Stimulated activated memory B cell treated with anti-CD40 and anti-IgM and Interleukin-4, amounts not matched to agents 10 μg/mL and 1 μg/mL and 100 μg/mL, for 72 hours (primary cell): ENCODE data around the gene SUN5.

Source experiments
- ATAC-seq: fragments of 150-1000 bp; cut with Tn5 transposase; 2 replicates; pipeline ENCODE4 v1.10.0; 2021
- H3K27ac Mint-ChIP-seq: one replicate; pipeline ENCODE4 v1.8.0; 2022; ENCODE audit warnings: mild to moderate bottlenecking, mixed read lengths
- H3K27me3 Mint-ChIP-seq: one replicate; pipeline ENCODE4 v1.8.0; 2022; ENCODE audit warnings: mixed read lengths
- H3K36me3 Mint-ChIP-seq: one replicate; pipeline ENCODE4 v1.8.0; 2022; ENCODE audit warnings: mixed read lengths
- H3K4me1 Mint-ChIP-seq: one replicate; pipeline ENCODE4 v1.8.0; 2022; ENCODE audit warnings: mixed read lengths
- H3K4me3 Mint-ChIP-seq: one replicate; pipeline ENCODE4 v1.8.0; 2022; ENCODE audit warnings: mild to moderate bottlenecking, moderate library complexity, mixed read lengths
- H3K9me3 Mint-ChIP-seq: one replicate; pipeline ENCODE4 v1.8.0; 2022; ENCODE audit warnings: mixed read lengths

Gene SUN5

GRCh38 chr20:33031531-33031930, 27.3 kb upstream of the SUN5 start, which contains the start of gene BPIFB6:
Gene BPIFB6 (plus strand): TSS chr20:33031648. CDS start chr20:33031648, 0 bp downstream.
- no peak within 1 kb of the TSS for H3K4me3 Mint-ChIP-seq
- no peaks in the 10 kb centered on the region for H3K4me1 Mint-ChIP-seq
- peaks cover 8% of the 10 kb centered on the region for H3K9me3 Mint-ChIP-seq
- no peak for ATAC-seq
- no peaks in the 10 kb centered on the region for H3K36me3 Mint-ChIP-seq
- no peak within 1 kb of the TSS for H3K27ac Mint-ChIP-seq
- peaks cover 10% of the 10 kb centered on the region for H3K27me3 Mint-ChIP-seq

- ATAC-seq: no peak
- H3K9me3 Mint-ChIP-seq: peaks cover 8% of the 10 kb centered on the region
- peaks cover 10% of the 10 kb centered on the region for H3K27me3 Mint-ChIP-seq
- no peak overlapping the region for H3K4me3 Mint-ChIP-seq
- H3K27ac Mint-ChIP-seq: no peak overlapping the region
- no peaks in the 10 kb centered on the region for H3K4me1 Mint-ChIP-seq
- H3K36me3 Mint-ChIP-seq: no peaks in the 10 kb centered on the region
Measured at GRCh38 chr20:33030569-33030968, 26.3 kb upstream of the SUN5 start.

GRCh38 chr20:33030076-33030475, 25.8 kb upstream of the SUN5 start:
- peaks cover 8% of the 10 kb centered on the region for H3K9me3 Mint-ChIP-seq
- no peaks in the 10 kb centered on the region for H3K4me1 Mint-ChIP-seq
- ATAC-seq: no peak
- H3K36me3 Mint-ChIP-seq: no peaks in the 10 kb centered on the region
- peaks cover 10% of the 10 kb centered on the region for H3K27me3 Mint-ChIP-seq
- H3K27ac Mint-ChIP-seq: no peak overlapping the region
- H3K4me3 Mint-ChIP-seq: no peak overlapping the region

GRCh38 chr20:33028875-33029274, 24.6 kb upstream of the SUN5 start:
- H3K4me1 Mint-ChIP-seq: no peaks in the 10 kb centered on the region
- peaks cover 8% of the 10 kb centered on the region for H3K9me3 Mint-ChIP-seq
- no peak overlapping the region for H3K27ac Mint-ChIP-seq
- H3K4me3 Mint-ChIP-seq: no peak overlapping the region
- peaks cover 10% of the 10 kb centered on the region for H3K27me3 Mint-ChIP-seq
- ATAC-seq: no peak
- H3K36me3 Mint-ChIP-seq: no peaks in the 10 kb centered on the region

- Mint-ChIP-seq H3K9me3 (peaks cover 4% of the 10 kb centered on the region), H3K27ac (no peak overlapping the region), H3K27me3 (peaks cover 9% of the 10 kb centered on the region), H3K4me1 (no peaks in the 10 kb centered on the region), H3K4me3 (no peak overlapping the region), H3K36me3 (no peaks in the 10 kb centered on the region)
- no peak for ATAC-seq
Measured at GRCh38 chr20:33027769-33028751, 23.8 kb upstream of the SUN5 start.

- no peak for ATAC-seq
- Mint-ChIP-seq H3K27me3 (no peaks in the 10 kb centered on the region), H3K4me1 (no peaks in the 10 kb centered on the region), H3K9me3 (no peaks in the 10 kb centered on the region), H3K36me3 (no peaks in the 10 kb centered on the region), H3K4me3 (no peak overlapping the region), H3K27ac (no peak overlapping the region)
Measured at GRCh38 chr20:33026779-33027759, 22.8 kb upstream of the SUN5 start.

- no peaks in the 10 kb centered on the region for H3K27me3 Mint-ChIP-seq
- no peak overlapping the region for H3K27ac Mint-ChIP-seq
- ATAC-seq: no peak
- H3K36me3 Mint-ChIP-seq: no peaks in the 10 kb centered on the region
- H3K4me1 Mint-ChIP-seq: peaks cover 5% of the 10 kb centered on the region
- H3K9me3 Mint-ChIP-seq: no peaks in the 10 kb centered on the region
- H3K4me3 Mint-ChIP-seq: no peak overlapping the region
Measured at GRCh38 chr20:33026072-33026778, 22.0 kb upstream of the SUN5 start.

- no peaks in the 10 kb centered on the region for H3K9me3 Mint-ChIP-seq
- H3K27me3 Mint-ChIP-seq: no peaks in the 10 kb centered on the region
- no peak overlapping the region for H3K4me3 Mint-ChIP-seq
- no peak overlapping the region for H3K27ac Mint-ChIP-seq
- ATAC-seq: no peak
- no peaks in the 10 kb centered on the region for H3K36me3 Mint-ChIP-seq
- peaks cover 8% of the 10 kb centered on the region for H3K4me1 Mint-ChIP-seq
Measured at GRCh38 chr20:33025318-33025876, 21.2 kb upstream of the SUN5 start.

- Mint-ChIP-seq H3K27me3 (no peaks in the 10 kb centered on the region), H3K36me3 (no peaks in the 10 kb centered on the region), H3K27ac (no peak overlapping the region), H3K9me3 (peaks cover under 1% of the 10 kb centered on the region), H3K4me1 (peaks cover 8% of the 10 kb centered on the region), H3K4me3 (no peak overlapping the region)
- ATAC-seq: no peak
Measured at GRCh38 chr20:33024609-33025317, 20.5 kb upstream of the SUN5 start.

- H3K9me3 Mint-ChIP-seq: peaks cover 2% of the 10 kb centered on the region
- no peak for ATAC-seq
- no peak overlapping the region for H3K27ac Mint-ChIP-seq
- no peak overlapping the region for H3K4me3 Mint-ChIP-seq
- H3K36me3 Mint-ChIP-seq: no peaks in the 10 kb centered on the region
- H3K27me3 Mint-ChIP-seq: no peaks in the 10 kb centered on the region
- H3K4me1 Mint-ChIP-seq: peaks cover 8% of the 10 kb centered on the region
Measured at GRCh38 chr20:33024243-33024560, 20.0 kb upstream of the SUN5 start.

- H3K4me1 Mint-ChIP-seq: peaks cover 8% of the 10 kb centered on the region
- H3K27ac Mint-ChIP-seq: no peak overlapping the region
- peaks cover 2% of the 10 kb centered on the region for H3K9me3 Mint-ChIP-seq
- no peak for ATAC-seq
- H3K36me3 Mint-ChIP-seq: no peaks in the 10 kb centered on the region
- H3K27me3 Mint-ChIP-seq: no peaks in the 10 kb centered on the region
- H3K4me3 Mint-ChIP-seq: no peak overlapping the region
Measured at GRCh38 chr20:33023439-33024242, 19.4 kb upstream of the SUN5 start.

- no peaks in the 10 kb centered on the region for H3K36me3 Mint-ChIP-seq
- H3K4me3 Mint-ChIP-seq: no peak overlapping the region
- peaks cover 8% of the 10 kb centered on the region for H3K4me1 Mint-ChIP-seq
- no peak overlapping the region for H3K27ac Mint-ChIP-seq
- H3K9me3 Mint-ChIP-seq: peaks cover 2% of the 10 kb centered on the region
- H3K27me3 Mint-ChIP-seq: no peaks in the 10 kb centered on the region
- no peak for ATAC-seq
Measured at GRCh38 chr20:33022694-33023438, 18.6 kb upstream of the SUN5 start.

GRCh38 chr20:33022289-33022688, 18.1 kb upstream of the SUN5 start:
- no peak for ATAC-seq
- Mint-ChIP-seq H3K4me1 (peaks cover 8% of the 10 kb centered on the region), H3K4me3 (no peak overlapping the region), H3K27ac (no peak overlapping the region), H3K27me3 (no peaks in the 10 kb centered on the region), H3K36me3 (no peaks in the 10 kb centered on the region), H3K9me3 (peaks cover 2% of the 10 kb centered on the region)
